Dermis microvascular lymphatic vessel endothelial cell (primary cell): ENCODE results near the gene CFAP90. TPM values are rescaled to one million over a fixed set of nuclear protein-coding genes. Genes with fewer than 3 reads are reported as not detected.

Experiments
- DNase-seq, 2 donors: peaks; one replicate each; pipeline versions ENCODE4 v3.0.0 to v3.0.0-alpha.2; 2010; ENCODE audit warnings: low read depth in 2 of 2
- total RNA-seq: library from RNA; depleted of rRNA; stranded (reverse); fragments of >200 nt; gene quantifications from 2 replicates; pipeline ENCODE4 v1.2.1, GENCODE V29; 2014

The CFAP90 gene, protein sequence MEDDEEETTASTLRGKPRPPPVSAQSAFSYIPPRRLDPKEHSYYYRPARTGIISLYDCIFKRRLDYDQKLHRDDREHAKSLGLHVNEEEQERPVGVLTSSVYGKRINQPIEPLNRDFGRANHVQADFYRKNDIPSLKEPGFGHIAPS
- total RNA-seq: not detected in 2 replicates

DNA sequence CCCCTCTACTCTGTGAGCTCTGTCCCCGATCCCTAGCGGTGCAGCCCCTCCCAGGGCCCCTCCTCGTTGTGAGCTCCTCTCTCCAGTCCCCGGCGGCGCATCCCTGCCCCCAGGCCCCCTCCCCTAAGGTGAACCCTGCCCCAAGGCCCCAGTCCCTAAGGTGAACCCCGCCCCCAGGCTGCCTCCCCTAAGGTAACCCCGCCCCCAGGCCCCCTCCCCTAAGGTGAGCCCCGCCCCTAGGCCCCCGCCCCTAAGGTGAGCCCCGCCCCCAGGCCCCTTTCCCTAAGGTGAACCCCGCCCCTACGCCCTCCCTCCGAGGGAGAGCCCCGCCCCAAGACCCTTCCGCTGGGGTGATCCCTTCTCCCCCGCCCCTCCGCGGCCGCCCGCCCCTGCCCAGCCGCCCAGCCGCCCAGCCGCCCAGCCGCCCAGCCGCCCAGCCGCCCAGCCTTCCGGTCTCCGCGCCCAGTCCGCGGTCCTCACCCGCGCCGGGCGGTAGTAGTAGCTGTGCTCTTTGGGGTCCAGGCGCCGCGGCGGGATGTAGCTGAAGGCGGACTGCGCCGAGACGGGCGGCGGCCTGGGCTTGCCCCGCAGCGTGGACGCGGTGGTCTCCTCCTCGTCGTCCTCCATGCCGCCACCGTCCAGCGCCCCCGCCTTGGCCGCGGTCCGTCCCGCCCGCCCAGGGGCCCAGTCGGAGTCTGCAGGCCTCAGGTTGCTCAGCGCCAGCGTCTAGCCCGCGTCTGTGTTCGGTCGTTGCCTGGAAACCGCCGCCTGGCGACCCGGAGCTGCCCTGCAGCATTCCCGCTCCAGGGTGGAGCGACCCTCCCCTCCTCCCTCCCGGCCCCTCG, at the start of gene CFAP90:
TSS of gene CFAP90 (minus strand) at position 739 of the 845 bp plus-strand sequence. CDS start at position 627, 112 bp downstream.
- DNase-seq: peak; percentile 12 to 44

DNA sequence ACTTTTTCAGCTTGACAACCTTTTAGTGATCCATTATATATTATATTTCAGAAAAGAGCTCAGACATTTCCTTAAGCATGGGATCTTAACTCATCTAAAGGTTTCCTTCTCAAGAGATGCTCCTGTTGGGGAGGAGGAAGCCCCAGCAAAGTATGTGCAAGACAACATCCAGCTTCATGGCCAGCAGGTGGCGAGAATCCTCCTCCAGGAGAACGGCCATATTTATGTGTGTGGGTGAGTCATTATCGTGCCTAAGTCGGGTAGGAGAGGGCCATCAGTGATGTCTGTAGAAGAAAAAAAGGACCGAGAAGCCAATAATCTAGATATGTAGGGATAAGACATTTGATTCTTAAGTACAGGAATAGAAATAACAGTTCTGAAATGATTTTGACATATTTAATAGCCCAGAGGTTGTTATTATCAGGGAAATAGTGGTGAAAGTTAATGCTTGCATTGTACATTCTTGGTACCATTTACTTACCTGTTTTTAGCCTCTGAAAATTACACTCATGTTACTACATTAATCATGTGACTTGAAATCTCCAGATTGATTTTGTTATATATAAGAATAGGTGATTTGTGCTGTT, 46.2 kb upstream of the CFAP90 start:
- DNase-seq: peak; percentile 5 to 8

DNA sequence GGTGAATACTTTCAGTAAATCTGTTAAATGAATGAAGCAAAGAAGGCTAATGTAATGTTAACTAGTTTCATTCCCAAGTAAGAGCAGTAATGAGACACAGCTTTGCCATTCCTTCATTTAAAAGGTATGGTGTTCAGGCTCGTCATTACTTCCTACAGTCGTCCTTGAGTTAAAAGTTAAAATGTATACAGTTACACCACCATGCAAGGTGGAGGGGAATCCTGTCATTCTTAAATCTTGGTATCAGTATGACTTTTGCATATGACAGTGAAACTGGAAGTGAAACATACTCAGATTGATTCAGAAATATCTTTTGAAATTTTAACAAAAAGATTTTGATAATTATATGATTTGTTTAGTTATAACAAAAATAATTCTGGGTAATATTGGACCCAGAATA, 43.9 kb upstream of the CFAP90 start:
- DNase-seq: no peak

DNA sequence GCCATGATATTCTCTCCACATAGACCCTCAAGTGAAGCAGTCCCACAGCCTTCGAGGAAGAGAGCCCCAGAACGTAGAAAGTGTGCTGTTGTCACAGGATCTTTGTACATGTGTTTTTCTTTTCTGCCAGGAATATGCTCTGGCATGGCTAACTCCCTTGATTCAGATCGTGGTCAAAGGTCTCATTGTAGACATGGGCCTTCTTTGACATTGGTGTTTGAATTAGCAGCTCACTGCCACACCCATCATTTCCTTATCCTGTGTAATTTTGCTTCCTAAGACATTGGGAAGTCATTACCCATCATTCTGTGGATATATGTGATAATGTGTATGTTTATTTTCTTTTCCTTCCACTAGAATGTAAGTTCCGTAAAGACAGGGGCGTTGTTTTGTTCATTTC, 43.5 kb upstream of the CFAP90 start:
- no peak for DNase-seq

DNA sequence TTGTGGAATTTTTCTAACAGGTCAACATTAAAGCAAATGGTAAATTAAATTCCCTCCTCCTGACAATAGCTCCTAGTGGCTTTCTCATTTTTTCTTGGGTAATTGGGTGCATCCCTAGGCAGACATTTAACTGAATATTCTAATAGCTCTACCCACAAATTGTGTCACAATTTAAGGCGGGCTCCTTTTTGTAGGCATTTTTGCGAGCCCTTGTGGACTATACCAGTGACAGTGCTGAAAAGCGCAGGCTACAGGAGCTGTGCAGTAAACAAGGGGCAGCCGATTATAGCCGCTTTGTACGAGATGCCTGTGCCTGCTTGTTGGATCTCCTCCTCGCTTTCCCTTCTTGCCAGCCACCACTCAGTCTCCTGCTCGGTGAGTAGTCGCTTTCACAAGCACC, 38.0 kb upstream of the CFAP90 start:
- no peak for DNase-seq

DNA sequence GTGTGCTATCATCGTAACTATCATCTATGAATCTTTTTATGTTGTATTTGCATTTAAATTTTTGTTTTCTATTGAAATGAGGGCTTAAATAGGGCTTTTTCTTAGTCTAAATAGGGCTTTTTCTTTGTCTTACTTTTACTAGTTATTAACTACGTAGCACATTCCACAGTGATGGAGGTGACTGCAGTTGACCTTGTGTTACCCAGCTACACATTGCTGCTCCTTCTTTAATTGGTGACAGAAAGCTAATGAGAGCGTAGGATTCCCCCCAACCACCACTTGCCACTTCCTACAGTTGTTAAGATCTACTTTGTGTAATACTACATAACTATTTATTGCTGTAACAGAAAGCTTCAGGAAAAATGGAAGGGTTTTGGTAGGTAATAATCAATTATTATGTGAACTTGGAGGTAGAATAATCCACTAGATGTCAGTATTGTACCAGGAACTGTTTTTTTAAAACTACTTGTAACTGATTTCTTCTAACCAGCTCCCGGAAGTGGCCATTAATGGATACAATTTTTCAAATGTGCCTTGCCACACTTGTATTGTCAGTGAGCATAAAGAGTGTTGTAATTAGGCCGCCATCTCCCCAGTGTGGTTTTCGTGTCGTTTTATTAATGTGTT, 36.0 kb upstream of the CFAP90 start:
- DNase-seq: peak in 1 of 2 donors; percentile 52

DNA sequence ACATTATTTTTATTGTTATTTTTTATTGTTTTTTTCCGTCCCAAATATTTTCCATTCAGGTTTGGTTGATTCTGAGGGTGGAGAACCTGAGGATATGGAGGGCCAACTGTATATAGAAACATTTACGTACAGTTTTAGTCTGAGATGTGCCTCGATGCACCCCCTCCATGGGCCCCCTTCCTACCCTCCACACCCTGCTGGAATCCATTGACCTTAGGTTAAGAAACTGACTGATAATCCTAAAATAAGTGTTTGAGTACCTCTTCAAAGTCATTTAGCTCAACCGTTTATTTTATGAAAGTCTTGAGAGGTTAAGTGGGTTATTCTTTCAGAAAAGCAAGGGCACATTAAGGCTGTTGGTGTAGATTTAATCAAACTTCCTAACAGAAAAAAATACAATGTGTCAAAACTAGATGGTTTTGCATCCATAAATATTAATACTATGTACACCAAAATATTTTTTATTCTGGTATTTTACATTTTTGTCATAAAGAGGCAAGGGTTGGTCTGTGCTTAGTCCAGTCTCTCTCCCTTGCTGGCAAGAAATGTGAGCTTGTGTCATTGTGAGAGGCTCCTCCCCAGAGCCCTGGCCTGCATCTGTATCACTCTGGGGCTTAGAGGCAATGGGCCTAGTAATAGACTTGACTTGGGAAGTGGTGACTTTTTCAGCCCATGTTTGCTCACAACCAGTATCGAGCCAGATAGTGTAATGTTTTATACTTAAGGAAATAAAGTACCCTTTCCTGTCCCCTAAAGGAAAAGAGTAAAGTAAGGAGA, 33.7 kb upstream of the CFAP90 start:
- DNase-seq: no peak

DNA sequence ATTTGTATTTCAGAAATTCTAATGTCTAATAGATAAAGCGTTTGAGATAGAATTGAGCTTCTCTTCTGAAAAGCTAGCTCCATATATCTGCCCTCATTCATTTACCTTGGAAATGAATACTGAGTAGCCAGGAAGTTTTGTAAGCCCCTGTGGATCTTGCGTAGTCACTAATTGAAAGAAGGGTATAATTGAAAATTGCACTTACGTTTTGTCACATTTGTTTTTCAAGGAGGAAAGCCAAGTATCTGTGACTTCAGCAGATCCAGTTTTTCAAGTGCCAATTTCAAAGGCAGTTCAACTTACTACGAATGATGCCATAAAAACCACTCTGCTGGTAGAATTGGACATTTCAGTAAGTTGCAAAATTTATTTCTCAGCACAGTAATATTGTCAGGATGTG, 32.0 kb upstream of the CFAP90 start:
- DNase-seq: no peak

DNA sequence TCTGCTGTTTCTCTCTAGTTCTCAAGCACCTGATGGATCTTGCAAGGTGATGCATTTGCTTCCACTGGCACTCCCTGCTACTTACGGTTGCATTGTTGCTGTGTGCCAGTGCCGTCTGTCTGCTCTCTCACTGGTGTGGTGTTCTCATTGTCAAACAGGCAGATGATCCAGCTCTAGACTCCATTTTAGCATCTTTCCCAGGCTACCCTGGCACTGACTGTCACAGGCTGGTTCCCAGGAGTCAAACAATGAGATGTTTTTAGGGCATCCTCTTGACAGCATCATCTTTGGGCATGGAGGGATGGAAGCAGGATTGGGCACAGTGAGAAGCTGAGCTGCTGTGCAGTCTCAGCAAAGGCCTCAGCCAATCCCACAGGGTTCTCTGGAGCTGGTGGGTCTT, 30.9 kb upstream of the CFAP90 start:
- DNase-seq: no peak

DNA sequence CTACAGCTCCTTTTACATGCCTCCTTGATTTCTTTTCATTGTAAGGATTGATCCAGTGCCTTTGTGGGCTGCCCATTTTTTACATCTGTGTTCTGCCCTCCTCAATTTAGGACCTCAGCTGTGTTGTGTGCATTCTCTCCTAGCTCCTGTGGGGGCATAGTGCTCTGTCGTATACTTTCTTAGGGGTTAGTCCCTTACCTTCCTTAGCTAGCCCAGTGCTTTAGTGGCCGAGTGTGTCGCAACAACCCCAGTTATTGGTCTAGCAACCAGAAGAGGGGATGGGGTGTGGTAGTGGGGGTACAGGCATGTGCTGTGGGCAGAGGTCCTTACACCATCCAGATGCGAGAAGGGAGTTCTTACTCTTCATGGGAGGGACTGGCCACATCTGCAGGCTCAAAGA, 30.2 kb upstream of the CFAP90 start:
- DNase-seq: no peak

DNA sequence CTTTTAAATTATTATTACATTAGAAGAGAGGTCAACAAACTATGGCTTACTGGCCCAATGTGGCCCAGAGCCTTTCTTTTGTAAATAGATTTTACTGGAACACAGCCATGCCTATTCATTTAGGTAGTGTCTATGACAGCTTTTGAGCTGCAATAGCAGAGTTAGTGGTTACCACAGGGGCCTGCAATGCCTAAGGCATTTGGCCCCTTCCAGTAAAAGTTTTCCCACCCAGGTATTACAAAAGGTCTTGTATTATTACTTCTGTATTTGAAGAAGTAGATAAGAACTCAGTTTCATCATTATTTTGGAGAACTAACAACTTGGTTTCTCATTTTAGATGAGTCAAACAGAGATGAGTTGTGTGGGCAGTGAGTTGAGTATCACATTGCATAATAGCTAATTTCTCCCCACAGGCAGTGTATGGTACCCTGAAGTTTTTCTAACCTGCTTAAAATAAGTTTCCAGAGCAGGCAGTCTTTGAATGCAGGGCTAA, 27.5 kb upstream of the CFAP90 start:
- no peak for DNase-seq

DNA sequence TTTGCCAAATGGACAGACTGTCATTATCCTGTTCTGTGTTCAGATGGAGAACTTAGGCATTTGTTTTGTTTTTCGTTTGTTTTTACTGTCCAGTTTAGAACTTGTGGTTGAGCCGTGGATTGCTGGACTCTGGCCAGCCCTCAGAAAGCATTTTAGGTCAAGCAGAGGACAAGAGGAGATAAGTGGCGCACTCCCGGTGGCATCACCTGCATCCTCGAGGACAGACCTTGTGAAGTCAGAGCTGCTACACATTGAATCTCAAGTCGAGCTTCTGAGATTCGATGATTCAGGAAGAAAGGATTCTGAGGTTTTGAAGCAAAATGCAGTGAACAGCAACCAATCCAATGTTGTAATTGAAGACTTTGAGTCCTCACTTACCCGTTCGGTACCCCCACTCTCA, 26.9 kb upstream of the CFAP90 start:
- no peak for DNase-seq

DNA sequence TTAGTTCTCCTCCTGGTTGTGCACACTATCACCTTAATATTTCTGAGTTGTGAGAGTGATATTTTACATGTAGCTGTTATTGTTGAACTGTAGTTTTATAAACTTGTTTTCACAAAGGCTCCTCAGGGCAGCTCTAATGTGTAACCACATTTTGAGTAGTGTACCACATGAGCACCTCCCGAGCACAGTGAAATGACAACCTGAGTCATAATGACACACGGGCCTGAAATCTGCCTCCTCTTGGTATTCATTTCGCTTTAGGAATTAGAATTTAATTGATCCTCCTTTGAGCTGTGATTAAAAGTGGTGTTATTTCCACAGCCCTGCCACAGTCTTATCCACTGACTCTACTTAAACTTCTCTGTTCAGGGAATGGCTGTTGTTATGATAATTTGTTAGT, 25.9 kb upstream of the CFAP90 start:
- no peak for DNase-seq

DNA sequence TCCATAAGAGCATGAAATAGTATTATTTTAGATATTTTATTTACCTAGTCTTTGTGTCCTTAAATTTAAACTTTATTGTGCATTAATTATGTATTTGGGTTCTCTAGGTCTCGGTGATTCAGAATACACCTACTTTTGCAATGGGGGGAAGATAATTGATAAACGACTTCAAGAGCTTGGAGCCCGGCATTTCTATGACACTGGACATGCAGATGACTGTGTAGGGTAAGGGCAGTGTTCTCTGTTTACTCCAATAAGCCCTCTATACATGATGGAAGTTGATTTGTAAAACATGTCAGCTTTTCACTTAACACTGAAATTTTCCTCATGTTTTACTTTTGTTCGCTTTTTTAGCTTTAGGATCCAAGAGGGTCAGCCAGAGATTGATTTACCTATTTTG, 24.2 kb upstream of the CFAP90 start:
- DNase-seq: no peak

DNA sequence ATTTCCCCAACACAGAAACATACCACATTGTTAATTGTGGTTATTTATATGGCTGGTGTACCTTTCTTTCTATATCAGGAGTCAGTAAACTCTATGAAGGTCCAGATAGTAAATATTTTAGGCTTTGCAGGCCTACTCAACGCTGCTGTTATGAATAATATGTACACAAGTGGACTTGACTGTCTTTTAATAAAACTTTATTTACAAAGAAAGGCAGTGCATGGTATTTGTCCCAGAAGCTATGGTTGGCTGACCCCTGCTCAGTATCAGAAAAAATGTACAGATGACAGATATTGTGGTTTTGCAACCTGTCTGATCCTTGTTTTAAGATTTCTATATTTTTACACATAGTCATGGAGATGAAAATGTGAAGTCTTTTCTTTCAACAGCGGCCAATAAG, 23.7 kb upstream of the CFAP90 start:
- no peak for DNase-seq

DNA sequence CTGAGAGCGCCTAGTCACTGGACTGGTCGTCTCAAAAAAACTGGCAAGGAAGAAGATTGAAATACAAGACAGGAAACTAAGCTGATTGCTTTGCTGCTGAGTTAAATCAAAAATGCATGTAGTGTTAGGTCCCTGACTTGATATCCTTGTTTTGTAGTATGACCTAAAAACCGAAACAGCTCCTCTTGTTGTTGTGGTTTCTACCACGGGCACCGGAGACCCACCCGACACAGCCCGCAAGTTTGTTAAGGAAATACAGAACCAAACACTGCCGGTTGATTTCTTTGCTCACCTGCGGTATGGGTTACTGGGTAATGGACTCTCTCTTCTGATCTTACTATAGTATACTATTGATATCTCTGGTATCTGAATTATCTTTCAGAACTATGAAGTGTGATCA, 22.3 kb upstream of the CFAP90 start:
- DNase-seq: no peak

DNA sequence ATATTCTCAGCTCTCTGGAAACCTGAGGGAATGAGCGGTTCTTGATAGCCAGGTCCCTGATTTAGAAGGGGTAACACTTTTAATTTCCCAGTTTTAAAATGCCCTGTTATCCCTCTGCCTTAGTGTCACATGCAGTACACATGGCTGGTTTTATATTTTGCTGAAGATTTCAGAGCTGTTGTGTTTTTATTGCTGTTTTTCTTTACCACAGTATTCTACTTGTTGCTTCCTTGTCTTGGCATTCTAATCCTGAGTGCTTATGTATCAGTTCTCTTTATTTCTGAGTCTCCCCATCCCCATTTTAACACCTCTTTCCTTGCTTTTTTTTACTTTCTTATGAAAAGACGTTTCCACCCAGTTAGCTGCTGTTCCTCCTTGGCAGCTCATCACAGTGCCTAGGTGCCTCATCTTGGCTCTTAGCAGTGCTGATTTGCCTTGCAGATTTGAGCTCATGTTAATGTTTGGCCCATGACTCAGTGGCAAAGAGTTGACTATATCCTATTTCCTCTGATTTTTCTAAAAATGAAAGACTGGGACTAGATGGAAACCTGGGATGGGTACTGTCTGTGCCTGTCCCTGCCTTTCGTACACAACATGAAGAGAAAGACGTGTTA, 21.7 kb upstream of the CFAP90 start:
- no peak for DNase-seq

DNA sequence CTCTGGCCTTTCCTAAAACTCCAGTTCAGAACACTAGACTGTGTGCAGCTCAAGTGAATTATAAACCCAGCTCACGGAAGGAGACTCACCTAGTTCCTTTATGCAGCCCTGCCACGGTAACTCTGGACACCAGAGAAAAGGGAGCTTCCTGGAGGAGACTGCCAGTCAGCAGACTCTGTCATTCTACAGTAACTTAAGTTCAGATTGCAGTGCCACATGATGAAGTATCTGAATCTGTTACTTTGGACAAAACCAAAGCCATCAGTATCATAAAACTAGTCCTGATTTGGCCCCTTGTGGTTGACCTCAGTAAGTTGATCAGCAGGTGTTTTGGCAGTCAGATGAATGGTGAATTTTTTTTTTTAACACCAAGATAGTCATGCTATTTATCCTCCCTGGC, 20.7 kb upstream of the CFAP90 start:
- no peak for DNase-seq

DNA sequence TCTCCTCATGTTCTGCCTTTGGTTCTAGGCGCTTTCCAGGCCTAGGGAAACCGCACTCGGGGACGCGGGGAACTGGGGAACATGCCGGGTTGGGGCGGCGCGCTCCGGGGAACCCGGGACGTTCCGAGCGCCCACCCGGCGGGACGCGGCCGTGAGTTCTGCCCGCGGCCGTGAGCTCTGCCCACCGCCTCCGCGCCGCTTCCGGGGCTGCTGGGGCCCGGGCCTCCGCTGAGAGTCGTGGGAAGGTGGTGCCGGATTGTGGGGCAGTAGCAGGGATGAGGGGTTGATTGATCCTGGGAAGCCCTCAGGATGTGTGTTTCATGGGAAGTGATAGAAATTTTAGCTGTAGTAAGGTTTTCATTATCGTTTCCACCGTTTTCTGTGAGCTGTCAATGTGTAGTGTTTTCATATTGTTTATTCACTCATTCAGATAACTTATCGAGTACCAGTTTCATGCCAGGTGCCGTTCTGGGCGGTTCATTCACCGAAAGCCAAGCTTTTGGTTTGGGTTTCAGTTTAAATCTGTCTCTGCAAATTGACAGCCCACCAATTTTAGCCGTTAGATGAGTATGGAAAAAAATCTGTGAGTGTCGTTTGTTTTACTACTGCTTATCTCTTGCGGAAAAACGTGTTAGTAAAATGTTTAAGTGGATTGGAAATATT, 18.7 kb upstream of the CFAP90 start:
- DNase-seq: peak in 1 of 2 donors; percentile 18

DNA sequence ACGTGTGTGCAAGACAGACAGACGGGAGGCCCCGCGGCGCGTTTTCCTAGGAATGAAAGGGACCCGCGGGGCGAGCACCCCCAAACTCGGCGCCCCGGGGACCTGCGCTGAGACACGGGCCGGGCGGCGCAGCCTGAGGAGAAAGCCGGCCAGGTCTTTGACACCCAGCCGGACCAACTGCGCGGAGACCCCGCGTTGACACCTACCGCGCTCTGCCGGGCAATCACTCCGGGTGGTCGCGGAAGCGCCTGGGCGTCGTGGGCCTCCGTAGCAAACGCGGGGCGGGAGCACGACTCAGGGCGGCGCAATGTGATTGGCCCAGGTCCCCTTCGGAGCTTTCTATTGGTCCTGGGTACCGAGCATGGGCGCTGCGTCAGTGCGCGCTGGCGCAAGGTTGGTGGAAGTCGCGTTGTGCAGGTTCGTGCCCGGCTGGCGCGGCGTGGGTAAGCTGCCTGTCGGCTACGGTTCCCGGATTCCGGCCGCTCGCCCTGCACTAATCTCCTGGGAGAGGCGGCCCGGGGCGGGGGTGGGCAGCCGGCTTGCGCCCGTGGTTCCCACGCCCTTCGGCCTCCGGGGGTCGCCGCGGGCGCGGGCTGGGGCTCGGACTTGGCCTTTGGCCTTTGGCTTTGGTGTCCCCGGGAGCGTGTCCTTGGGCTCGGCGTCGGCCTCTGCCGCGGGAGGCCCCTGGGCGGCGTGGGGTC, 18.0 kb upstream of the CFAP90 start, which contains the start of the genes FASTKD3 and MTRR:
TSS of gene FASTKD3 (minus strand) at position 259 of the 701 bp plus-strand sequence. CDS start 948 bp downstream, outside the sequence.
TSS of gene MTRR (plus strand) at position 376 of the 701 bp plus-strand sequence. CDS start 1,647 bp downstream, outside the sequence.
- DNase-seq: peak; percentile 88 to 96
